Endothelial cell (in vitro differentiated cells): ENCODE measurements around the gene SH3D21. TPM values are rescaled to one million over a fixed set of nuclear protein-coding genes. Genes with fewer than 3 reads are reported as not detected.

Experiments used
- DNase-seq: peaks from one replicate; pipeline ENCODE4 v3.0.0; 2021; ENCODE audit warnings: low spot score
- H3K27ac Mint-ChIP-seq: one replicate; pipeline ENCODE4 v1.8.0; 2021; ENCODE audit warnings: mixed read lengths, inconsistent platforms; ENCODE audit not compliant: unreplicated experiment
- H3K27me3 Mint-ChIP-seq: one replicate; pipeline ENCODE4 v1.8.0; 2021; ENCODE audit warnings: mild to moderate bottlenecking, moderate library complexity, mixed read lengths, inconsistent platforms; ENCODE audit not compliant: unreplicated experiment
- H3K36me3 Mint-ChIP-seq: one replicate; pipeline ENCODE4 v1.8.0; 2021; ENCODE audit warnings: mild to moderate bottlenecking, low read depth, mixed read lengths, inconsistent platforms; ENCODE audit not compliant: unreplicated experiment
- H3K4me1 Mint-ChIP-seq: one replicate; pipeline ENCODE4 v1.8.0; 2021; ENCODE audit warnings: mild to moderate bottlenecking, mixed read lengths, inconsistent platforms; ENCODE audit not compliant: unreplicated experiment
- H3K4me3 Mint-ChIP-seq: one replicate; pipeline ENCODE4 v1.8.0; 2021; ENCODE audit warnings: mild to moderate bottlenecking, mixed read lengths, inconsistent platforms; ENCODE audit not compliant: unreplicated experiment
- H3K9me3 Mint-ChIP-seq: one replicate; pipeline ENCODE4 v1.8.0; 2021; ENCODE audit warnings: mixed read lengths, inconsistent platforms; ENCODE audit not compliant: unreplicated experiment
- CTCF ChIP-seq: fragments of 200-600 bp; sonication (generic); IDR thresholded peaks from one replicate; pipeline ENCODE4 v1.5.0; 2021; ENCODE audit warnings: antibody characterized with exemption; ENCODE audit not compliant: unreplicated experiment
- total RNA-seq: library from RNA; stranded (reverse); fragmentation: NEBNext Ultra II Directional; extraction: Animal tissue kit (Norgen Biotek cat#: 25700); gene quantifications from one replicate; pipeline ENCODE4 v1.2.1, GENCODE V29; 2021; ENCODE audit not compliant: unreplicated experiment

SH3D21 gene
- total RNA-seq, 1 donor from 2014 or later: 4.8 TPM

GRCh38 chr1:36269408-36269838 lies 36.7 kb upstream of the SH3D21 start:
- Mint-ChIP-seq H3K27me3 (peaks cover 3% of the 10 kb centered on the region), H3K4me1 (no peaks in the 10 kb centered on the region), H3K27ac (no peak overlapping the region), H3K9me3 (no peaks in the 10 kb centered on the region), H3K4me3 (no peak overlapping the region), H3K36me3 (peaks cover 4% of the 10 kb centered on the region)
- no peak for DNase-seq
- TF ChIP-seq CTCF: no peak

GRCh38 chr1:36273024-36273423 lies 33.1 kb upstream of the SH3D21 start:
- peaks cover 4% of the 10 kb centered on the region for H3K36me3 Mint-ChIP-seq
- peaks cover 3% of the 10 kb centered on the region for H3K27me3 Mint-ChIP-seq
- no peaks in the 10 kb centered on the region for H3K9me3 Mint-ChIP-seq
- no peak for DNase-seq
- H3K4me3 Mint-ChIP-seq: no peak overlapping the region
- H3K4me1 Mint-ChIP-seq: no peaks in the 10 kb centered on the region
- TF ChIP-seq CTCF: no peak
- peak overlapping the region; percentile 30 for H3K27ac Mint-ChIP-seq

- peaks cover 3% of the 10 kb centered on the region for H3K27me3 Mint-ChIP-seq
- peaks cover 4% of the 10 kb centered on the region for H3K36me3 Mint-ChIP-seq
- no peaks in the 10 kb centered on the region for H3K9me3 Mint-ChIP-seq
- H3K4me1 Mint-ChIP-seq: no peaks in the 10 kb centered on the region
- TF ChIP-seq CTCF: no peak
- no peak overlapping the region for H3K4me3 Mint-ChIP-seq
- DNase-seq: no peak
- H3K27ac Mint-ChIP-seq: no peak overlapping the region
Observed at GRCh38 chr1:36274201-36274600, 32.0 kb upstream of the SH3D21 start.

- no peak overlapping the region for H3K4me3 Mint-ChIP-seq
Observed at GRCh38 chr1:36276688-36277087, 29.5 kb upstream of the SH3D21 start.

More at GRCh38 chr1:36276688-36277087, 29.5 kb upstream of the SH3D21 start:
- no peak for DNase-seq
- Mint-ChIP-seq H3K36me3 (peaks cover 4% of the 10 kb centered on the region), H3K9me3 (no peaks in the 10 kb centered on the region), H3K27ac (no peak overlapping the region), H3K27me3 (no peaks in the 10 kb centered on the region), H3K4me1 (no peaks in the 10 kb centered on the region)
- no peak for TF ChIP-seq CTCF
